Caco-2 (cell line): Measurements from ENCODE around the gene HSPA12A. TPM values are rescaled to one million over a fixed set of nuclear protein-coding genes. Genes with fewer than 3 reads are reported as not detected.
"Not testable (repeated sequence)": the region's sequence is repeated elsewhere in the genome, so short reads cannot be mapped to it uniquely, and the experiment has no call there.

ENCODE experiments used
- BruUV-seq: library from RNA; stranded (reverse); fragments of 400-500 nt; replicated peaks from 2 replicates; lab custom pipeline; 2021; lab: Mats Ljungman, UMichigan
- CTCF ChIA-PET: fragments of 300-600 bp; sonication (Branson Sonifier 250); formaldehyde crosslinking; loops from one replicate; lab custom pipeline; 2022; ENCODE audit warnings: antibody characterized with exemption; lab: Charles Lee
- POLR2A ChIA-PET: fragments of 300-600 bp; sonication (Branson Sonifier 250); formaldehyde crosslinking; loops from one replicate; lab custom pipeline; 2022; ENCODE audit warnings: antibody characterized with exemption; lab: Charles Lee
- DNase-seq, 2 experiments: peaks; one replicate each; pipeline versions ENCODE4 v3.0.0 to v3.0.0-alpha.2; 2020 to 2022
- H3K27me3 ChIP-seq: replicated peaks from 2 replicates; pipeline ENCODE4 v1.6.0; 2011; ENCODE audit warnings: low read length; ENCODE audit not compliant: control insufficient read depth, insufficient read depth
- H3K36me3 ChIP-seq: 2 replicates; pipeline ENCODE4 v1.5.1; 2011; ENCODE audit warnings: low read length; ENCODE audit not compliant: control insufficient read depth, insufficient read depth
- H3K4me1 ChIP-seq: fragments of 250-450 bp; sonication (Bioruptor Pico); 2 replicates; pipeline ENCODE4 v1.5.1; 2020; ENCODE audit warnings: mild to moderate bottlenecking
- H3K4me3 ChIP-seq: 2 replicates; pipeline ENCODE4 v1.5.1; 2011; ENCODE audit warnings: low read depth, mild to moderate bottlenecking, control low read depth, low read length
- H3K9me3 ChIP-seq: fragments of 250-450 bp; sonication (Bioruptor Pico); 2 replicates; pipeline ENCODE4 v1.5.1; 2020; ENCODE audit warnings: mild to moderate bottlenecking, moderate library complexity
- H3K27ac Mint-ChIP-seq: one replicate; pipeline ENCODE4 v1.8.0; 2022; ENCODE audit warnings: mixed read lengths; ENCODE audit not compliant: unreplicated experiment
- H3K27me3 Mint-ChIP-seq: one replicate; pipeline ENCODE4 v1.8.0; 2022; ENCODE audit warnings: mixed read lengths; ENCODE audit not compliant: insufficient read depth, unreplicated experiment
- H3K36me3 Mint-ChIP-seq: one replicate; pipeline ENCODE4 v1.8.0; 2022; ENCODE audit warnings: mild to moderate bottlenecking, mixed read lengths; ENCODE audit not compliant: insufficient read depth, unreplicated experiment
- H3K4me1 Mint-ChIP-seq: one replicate; pipeline ENCODE4 v1.8.0; 2022; ENCODE audit warnings: low read depth, mixed read lengths; ENCODE audit not compliant: unreplicated experiment
- H3K4me3 Mint-ChIP-seq: one replicate; pipeline ENCODE4 v1.8.0; 2022; ENCODE audit warnings: mild to moderate bottlenecking, moderate library complexity, mixed read lengths; ENCODE audit not compliant: unreplicated experiment
- H3K9me3 Mint-ChIP-seq: one replicate; pipeline ENCODE4 v1.8.0; 2022; ENCODE audit warnings: mixed read lengths; ENCODE audit not compliant: unreplicated experiment
- CTCF ChIP-seq, 2 experiments: fragments of 200-600 bp in 1 of 2; IDR thresholded peaks; 1 replicate in 1 of 2; 2 replicates in 1 of 2; pipeline versions ENCODE4 v1.5.1 to v1.8.0; 2011 to 2022; ENCODE audit warnings: antibody characterized with exemption in 1 of 2, control low read depth in 1 of 2, inconsistent platforms in 1 of 2, low read depth in 1 of 2, low read length in 1 of 2, mild to moderate bottlenecking in 1 of 2, moderate library complexity in 1 of 2; ENCODE audit not compliant: insufficient read depth in 1 of 2, severe bottlenecking in 1 of 2, unreplicated experiment in 1 of 2
- intact Hi-C: fragments of 100-400 bp; cut with micrococcal nuclease; formaldehyde crosslinking; loops from one replicate; pipeline ENCODE4 v1.10.0; 2022; ENCODE audit not compliant: unreplicated experiment
- total RNA-seq: library from RNA; stranded (reverse); gene quantifications from 2 replicates; pipeline ENCODE4 v1.2.3, GENCODE V29; 2022

HSPA12A gene
- total RNA-seq, 1 experiment from 2014 or later, result 27.0 TPM

- no peak for DNase-seq
- no TSS peak for BruUV-seq
- Mint-ChIP-seq H3K36me3 (no peaks in the 10 kb centered on the region), H3K9me3 (no peaks in the 10 kb centered on the region), H3K4me1 (peaks cover 8% of the 10 kb centered on the region), H3K27ac (no peak overlapping the region), H3K4me3 (no peak overlapping the region), H3K27me3 (no peaks in the 10 kb centered on the region)
- CTCF ChIA-PET, result no interaction called here
- no peaks in the 10 kb centered on the region for H3K27me3 ChIP-seq
- H3K9me3 ChIP-seq, result no peaks in the 10 kb centered on the region
- no peak for TF ChIP-seq CTCF (IDR thresholded peaks at IDR 0.05; ENCODE audit: insufficient read depth in 1 of 2, low read depth in 1 of 2, low read length in 1 of 2, severe bottlenecking in 1 of 2, unreplicated experiment in 1 of 2)
- intact Hi-C loops, result no loop called here
- peaks cover 7% of the 10 kb centered on the region for H3K4me1 ChIP-seq
- no peaks in the 10 kb centered on the region for H3K36me3 ChIP-seq
- no peak overlapping the region for H3K4me3 ChIP-seq
- POLR2A ChIA-PET, result no interaction called here
These were observed 29.8 kb downstream of the HSPA12A start for GRCh38 chr10:116712519-116712918.

- POLR2A ChIA-PET, H3K27me3 Mint-ChIP-seq, H3K4me3 ChIP-seq, H3K27ac Mint-ChIP-seq, intact Hi-C loops, H3K4me3 Mint-ChIP-seq, H3K4me1 ChIP-seq, DNase-seq, H3K9me3 Mint-ChIP-seq, H3K36me3 ChIP-seq, H3K27me3 ChIP-seq, H3K4me1 Mint-ChIP-seq, BruUV-seq, H3K9me3 ChIP-seq, H3K36me3 Mint-ChIP-seq: not testable (repeated sequence)
- CTCF ChIA-PET, result interaction anchor here (0.9 kb wide), 1 partner anchor 76 kb away, joined by 3 read pairs; no protein-coding TSS in a partner anchor
These were observed 30.6 kb downstream of the HSPA12A start for GRCh38 chr10:116711803-116712202.

DNA sequence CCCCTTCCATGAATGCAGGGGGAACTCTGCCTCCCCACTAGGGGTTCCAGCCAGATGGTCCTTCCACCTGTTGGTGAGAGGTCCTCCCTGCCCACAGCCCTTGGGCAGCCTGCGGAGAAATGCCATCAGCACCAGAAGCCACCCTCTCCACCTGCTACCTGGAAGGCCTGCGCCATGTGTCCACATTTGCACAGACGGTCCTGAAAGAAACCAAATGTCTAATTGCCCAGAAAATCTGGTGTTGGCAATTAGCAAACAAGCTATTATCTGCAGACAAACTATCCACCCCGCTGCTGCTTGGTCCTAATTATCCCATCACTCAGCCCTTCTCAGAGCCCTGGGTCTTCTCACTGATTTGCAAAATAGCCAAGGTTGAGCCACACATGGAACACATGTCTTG, 32.3 kb downstream of the HSPA12A start:
- ChIA-PET CTCF (no interaction called here), POLR2A (no interaction called here)
- H3K36me3 Mint-ChIP-seq, result no peaks in the 10 kb centered on the region
- H3K4me3 Mint-ChIP-seq, result no peak overlapping the region
- BruUV-seq, result no TSS peak
- no peaks in the 10 kb centered on the region for H3K9me3 Mint-ChIP-seq
- H3K4me1 ChIP-seq, result peaks cover 7% of the 10 kb centered on the region
- no peaks in the 10 kb centered on the region for H3K9me3 ChIP-seq
- H3K4me3 ChIP-seq, result no peak overlapping the region
- TF ChIP-seq CTCF (IDR thresholded peaks at IDR 0.05; ENCODE audit: insufficient read depth in 1 of 2, low read depth in 1 of 2, low read length in 1 of 2, severe bottlenecking in 1 of 2, unreplicated experiment in 1 of 2), result no peak
- no peaks in the 10 kb centered on the region for H3K36me3 ChIP-seq
- DNase-seq, result no peak
- no peaks in the 10 kb centered on the region for H3K4me1 Mint-ChIP-seq
- H3K27me3 Mint-ChIP-seq, result no peaks in the 10 kb centered on the region
- intact Hi-C loops, result no loop called here
- no peaks in the 10 kb centered on the region for H3K27me3 ChIP-seq
- H3K27ac Mint-ChIP-seq, result no peak overlapping the region

DNA sequence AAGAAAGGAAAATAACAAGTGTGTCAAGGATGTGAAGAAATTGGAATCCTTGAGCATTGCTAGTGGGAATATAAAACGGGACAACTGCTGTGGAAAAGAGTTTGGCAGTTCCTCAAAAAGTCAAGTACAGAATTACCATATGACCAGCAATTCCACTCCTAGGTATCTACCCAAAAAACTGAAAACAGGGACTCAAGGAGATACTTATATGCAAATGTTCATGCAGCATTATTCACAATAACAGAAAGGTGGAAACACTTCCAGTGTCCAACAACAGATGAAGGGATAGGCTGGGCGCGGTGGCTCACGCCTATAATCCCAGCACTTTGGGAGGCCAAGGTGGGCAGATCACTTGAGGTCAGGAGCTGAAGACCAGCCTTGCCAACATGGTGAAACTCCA, 33.5 kb downstream of the HSPA12A start:
- no TSS peak for BruUV-seq
- no peaks in the 10 kb centered on the region for H3K36me3 ChIP-seq

More for the DNA sequence above, 33.5 kb downstream of the HSPA12A start:
- H3K4me1 ChIP-seq, result peaks cover 7% of the 10 kb centered on the region
- H3K27ac Mint-ChIP-seq, result no peak overlapping the region
- DNase-seq, result no peak
- no peaks in the 10 kb centered on the region for H3K27me3 ChIP-seq
- no peaks in the 10 kb centered on the region for H3K9me3 Mint-ChIP-seq
- POLR2A ChIA-PET, result no interaction called here
- H3K9me3 ChIP-seq, result no peaks in the 10 kb centered on the region
- no peak for TF ChIP-seq CTCF (IDR thresholded peaks at IDR 0.05; ENCODE audit: insufficient read depth in 1 of 2, low read depth in 1 of 2, low read length in 1 of 2, severe bottlenecking in 1 of 2, unreplicated experiment in 1 of 2)
- H3K4me1 Mint-ChIP-seq, result no peaks in the 10 kb centered on the region
- CTCF ChIA-PET, result no interaction called here
- H3K4me3 Mint-ChIP-seq, result no peak overlapping the region
- intact Hi-C loops, result no loop called here
- H3K36me3 Mint-ChIP-seq, result no peaks in the 10 kb centered on the region
- H3K27me3 Mint-ChIP-seq, result no peaks in the 10 kb centered on the region
- no peak overlapping the region for H3K4me3 ChIP-seq
